Transverse colon (tissue), 4 donors: ENCODE data around the gene DALRD3.

Experiments
- CTCF ChIP-seq, 5 experiments: fragments of 200-600 bp in 3 of 5; fragments of 450-650 bp in 2 of 5; sonication (generic) in 3 of 5; IDR thresholded peaks; 1 replicate in 2 of 5; 2 replicates in 3 of 5; pipeline ENCODE4 v1.5.1; 2016 to 2017; ENCODE audit warnings: antibody characterized with exemption in 5 of 5, inconsistent platforms in 3 of 5, mild to moderate bottlenecking in 2 of 5, moderate library complexity in 1 of 5
- POLR2A ChIP-seq: fragments of 450-650 bp; IDR thresholded peaks from one replicate; pipeline ENCODE4 v1.6.1; 2016; ENCODE audit warnings: antibody characterized with exemption, mild to moderate bottlenecking, moderate library complexity
- POLR2AphosphoS5 ChIP-seq, 3 donors: sonication (generic); formaldehyde crosslinking; IDR thresholded peaks; one replicate each; pipeline ENCODE4 v1.6.1; 2016; ENCODE audit warnings: antibody characterized with exemption in 3 of 3

- TF ChIP-seq CTCF (IDR thresholded peaks at IDR 0.05) (no peak), POLR2A (no peak), POLR2AphosphoS5 (IDR thresholded peaks at IDR 0.05) (peak in 1 of 3 donors; percentile 19)
Measured at GRCh38 chr3:49020330-49021212, 2.2 kb upstream of the DALRD3 start.
